ENCODE results near the gene UBE2D2.
"Not testable (repeated sequence)": the region's sequence is repeated elsewhere in the genome, so short reads cannot be mapped to it uniquely, and the experiment has no call there.

UBE2D2 gene

DNA sequence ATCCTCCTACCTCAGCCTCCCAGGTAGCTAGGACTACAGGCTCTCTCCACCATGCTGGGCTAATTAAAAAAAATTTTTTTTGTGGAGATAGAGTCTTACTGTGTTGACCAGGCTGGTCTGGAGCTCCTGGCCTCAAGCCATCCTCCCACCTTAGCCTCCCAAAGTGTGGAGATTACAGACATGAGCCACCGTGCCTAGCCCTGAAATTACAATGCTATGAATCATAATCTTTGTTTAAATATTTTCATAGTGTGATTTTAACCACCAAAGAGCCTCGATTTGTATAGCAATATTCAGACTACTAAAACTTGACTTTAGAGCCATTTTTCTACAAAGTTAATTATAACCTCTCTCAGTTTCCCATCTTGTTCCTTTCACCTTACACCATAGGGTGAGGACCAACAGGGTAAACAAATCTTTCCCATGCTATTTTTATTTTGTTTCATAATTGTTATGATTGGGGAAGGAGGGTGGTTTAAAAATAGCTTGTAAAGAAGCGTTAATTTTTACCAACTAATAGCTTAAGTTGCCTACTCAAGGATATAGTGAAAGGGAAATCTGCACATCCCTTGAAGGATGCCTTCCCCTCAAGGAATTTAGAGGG lies 32.7 kb downstream of the UBE2D2 start:
- TF ChIP-seq CTCF (IDR thresholded peaks at IDR 0.05; ENCODE audit: extremely low read depth, insufficient read depth, missing control alignments): no peak
- no peak for DNase-seq (ENCODE audit: low spot score)
- in situ Hi-C loops (cut with MboI; ENCODE audit: low pct_unique_long_range_greater_than_20kb, low sequenced_read_pairs, unreplicated experiment): no loop called here

DNA sequence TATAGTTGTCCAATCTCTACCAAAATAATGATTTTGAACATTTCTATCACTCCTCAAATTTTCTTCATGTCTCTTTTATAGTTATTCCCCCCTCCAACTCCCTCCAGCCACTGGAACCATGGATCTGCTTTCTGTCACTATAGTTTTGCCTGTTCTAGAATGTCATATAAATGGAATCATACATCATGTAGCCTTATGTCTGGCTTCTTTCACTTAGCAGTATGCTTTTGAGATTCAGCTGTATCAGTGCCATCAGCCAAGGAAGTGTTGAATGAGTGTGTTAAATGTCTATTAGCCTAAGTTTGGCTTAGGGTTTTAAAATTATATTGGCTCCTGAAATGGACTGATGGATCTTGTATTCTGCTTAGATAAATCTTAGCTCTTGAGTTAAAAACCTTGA lies 36.0 kb downstream of the UBE2D2 start:
- DNase-seq (ENCODE audit: low spot score): no peak
- in situ Hi-C loops (cut with MboI; ENCODE audit: low pct_unique_long_range_greater_than_20kb, low sequenced_read_pairs, unreplicated experiment): no loop called here
- no peak for TF ChIP-seq CTCF (IDR thresholded peaks at IDR 0.05; ENCODE audit: extremely low read depth, insufficient read depth, missing control alignments)

GRCh38 chr5:139598601-139598965 lies 37.4 kb downstream of the UBE2D2 start:
- DNase-seq (ENCODE audit: low spot score); in situ Hi-C loops (cut with MboI; ENCODE audit: low pct_unique_long_range_greater_than_20kb, low sequenced_read_pairs, unreplicated experiment): not testable (repeated sequence)

DNA sequence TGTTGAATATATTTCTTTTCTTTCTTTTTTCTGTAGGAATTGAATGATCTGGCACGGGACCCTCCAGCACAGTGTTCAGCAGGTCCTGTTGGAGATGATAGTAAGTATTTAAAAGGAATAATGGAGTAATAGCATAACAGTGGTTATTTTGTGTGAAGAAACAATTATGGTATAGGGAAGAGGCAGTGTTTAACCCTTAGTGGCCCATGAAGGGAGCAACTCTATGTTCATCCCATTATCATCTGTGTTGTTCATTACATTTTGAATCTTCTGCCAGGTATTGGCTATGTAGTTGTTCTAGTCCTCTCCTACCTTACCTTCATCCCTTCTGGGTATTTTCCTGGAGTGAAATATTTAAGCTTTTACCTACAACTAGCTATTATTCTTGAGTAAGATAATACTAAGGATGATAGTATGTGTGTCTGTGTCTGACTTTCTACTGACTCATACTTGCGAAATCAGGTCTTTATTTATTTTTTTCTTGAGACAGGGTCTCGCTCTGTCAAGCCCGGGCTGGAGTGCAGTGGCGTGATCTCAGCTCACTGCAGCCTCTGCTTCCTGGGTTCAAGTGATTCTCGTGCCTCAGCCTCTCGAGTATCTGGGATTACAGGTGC lies 39.3 kb downstream of the UBE2D2 start:
- DNase-seq (ENCODE audit: low spot score): no peak
- TF ChIP-seq CTCF (IDR thresholded peaks at IDR 0.05; ENCODE audit: extremely low read depth, insufficient read depth, missing control alignments): no peak
- in situ Hi-C loops (cut with MboI; ENCODE audit: low pct_unique_long_range_greater_than_20kb, low sequenced_read_pairs, unreplicated experiment): no loop called here

DNA sequence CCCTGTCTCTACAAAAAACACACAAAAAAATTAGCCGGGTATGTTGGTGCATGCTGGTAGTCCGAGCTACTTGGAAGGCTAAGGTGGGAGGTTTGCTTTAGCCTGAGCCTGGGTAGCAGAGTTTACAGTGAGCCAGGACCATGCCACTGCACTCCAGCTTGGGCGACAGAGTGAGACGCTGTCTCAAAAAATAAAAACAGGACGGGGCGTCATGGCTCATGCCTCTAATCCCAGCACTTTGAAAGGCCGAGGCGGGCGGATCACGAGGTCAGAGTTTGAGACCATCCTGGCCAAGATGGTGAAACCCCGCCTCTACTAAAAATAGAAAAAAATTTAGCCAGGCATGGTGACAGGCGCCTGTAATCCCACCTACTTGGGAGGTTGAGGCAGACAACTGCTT lies 40.3 kb downstream of the UBE2D2 start:
- in situ Hi-C loops (cut with MboI; ENCODE audit: low pct_unique_long_range_greater_than_20kb, low sequenced_read_pairs, unreplicated experiment): no loop called here
- DNase-seq (ENCODE audit: low spot score): no peak
- TF ChIP-seq CTCF (IDR thresholded peaks at IDR 0.05; ENCODE audit: extremely low read depth, insufficient read depth, missing control alignments): no peak

- in situ Hi-C loops (cut with MboI; ENCODE audit: low pct_unique_long_range_greater_than_20kb, low sequenced_read_pairs, unreplicated experiment); DNase-seq (ENCODE audit: low spot score): not testable (repeated sequence)
Observed at GRCh38 chr5:139601948-139602347, 40.8 kb downstream of the UBE2D2 start.

GRCh38 chr5:139605887-139606286 lies 44.7 kb downstream of the UBE2D2 start:
- in situ Hi-C loops (cut with MboI; ENCODE audit: low pct_unique_long_range_greater_than_20kb, low sequenced_read_pairs, unreplicated experiment): no loop called here
- no peak for TF ChIP-seq CTCF (IDR thresholded peaks at IDR 0.05; ENCODE audit: extremely low read depth, insufficient read depth, missing control alignments)
- DNase-seq (ENCODE audit: low spot score): no peak
